Transverse colon (tissue), 4 donors: ENCODE measurements around the gene TTN. TPM values are rescaled to one million over a fixed set of nuclear protein-coding genes. Genes with fewer than 3 reads are reported as not detected.
A peak's percentile ranks its signal among the peaks of the same experiment; 100 is the strongest.

Experiments used
- DNase-seq: peaks from one replicate; pipeline ENCODE4 v3.0.0-alpha.2; 2019
- H3K27ac ChIP-seq, 4 donors: fragments of 200-600 bp; sonication (generic); 2 replicates each; pipeline ENCODE4 v1.5.1; 2016 to 2018; ENCODE audit warnings: inconsistent platforms in 4 of 4
- H3K27me3 ChIP-seq: fragments of 200-600 bp; sonication (generic); 2 replicates; pipeline ENCODE4 v1.5.1; 2017; ENCODE audit warnings: inconsistent platforms
- H3K36me3 ChIP-seq, 4 donors: fragments of 200-600 bp; sonication (generic); 2 replicates each; pipeline ENCODE4 v1.5.1; 2017 to 2019; ENCODE audit warnings: inconsistent platforms in 4 of 4
- H3K4me1 ChIP-seq, 4 donors: fragments of 200-600 bp; sonication (generic); 2 replicates each; pipeline ENCODE4 v1.5.1; 2017 to 2020; ENCODE audit warnings: inconsistent platforms in 4 of 4
- H3K4me3 ChIP-seq, 4 donors: fragments of 200-600 bp; sonication (generic); 1 replicate in 1 of 4; 2 replicates in 3 of 4; pipeline versions ENCODE4 v1.5.1 to v1.6.1; 2017 to 2019; ENCODE audit warnings: inconsistent platforms in 4 of 4
- H3K9me3 ChIP-seq, 2 donors: fragments of 200-600 bp; sonication (generic); 2 replicates each; pipeline ENCODE4 v1.5.1; 2017 to 2019; ENCODE audit warnings: inconsistent platforms in 2 of 2
- EP300 ChIP-seq: sonication (generic); formaldehyde crosslinking; IDR thresholded peaks from one replicate; pipeline ENCODE4 v1.6.1; 2017; ENCODE audit warnings: antibody characterized with exemption, low read depth
- POLR2A ChIP-seq: fragments of 450-650 bp; IDR thresholded peaks from one replicate; pipeline ENCODE4 v1.6.1; 2016; ENCODE audit warnings: antibody characterized with exemption, mild to moderate bottlenecking, moderate library complexity
- POLR2AphosphoS5 ChIP-seq, 3 donors: sonication (generic); formaldehyde crosslinking; IDR thresholded peaks; one replicate each; pipeline ENCODE4 v1.6.1; 2016; ENCODE audit warnings: antibody characterized with exemption in 3 of 3
- WGBS, 2 donors: methylation state at CpG; one replicate each; pipeline ENCODE4 v1.1.5; 2018; ENCODE audit warnings: low coverage in 1 of 2; 5-methylcytosine and 5-hydroxymethylcytosine counted together
- in situ Hi-C, 4 donors: fragments of 200-750 bp; cut with MboI; loops; one replicate each; pipeline versions ENCODE4 v1.15.0 to v1.15.1; 2017; ENCODE audit warnings: low sequenced_read_pairs in 3 of 4, low pct_ligation_motif_present in 1 of 4, low pct_unique_long_range_greater_than_20kb in 1 of 4
- intact Hi-C: fragments of 100-400 bp; cut with DNase I; formaldehyde crosslinking; loops from one replicate; pipeline ENCODE4 v1.15.1; 2023; ENCODE audit warnings: low total_unique reads
- total RNA-seq, 4 donors: library from RNA; depleted of rRNA; stranded (reverse); fragments of >200 nt; gene quantifications; one replicate each; pipeline ENCODE4 v1.1.0, GENCODE V29; 2016
- TF ChIP-seq, protein P1 (sequence below), 5 experiments: fragments of 200-600 bp in 3 of 5; fragments of 450-650 bp in 2 of 5; sonication (generic) in 3 of 5; IDR thresholded peaks; 1 replicate in 2 of 5; 2 replicates in 3 of 5; pipeline ENCODE4 v1.5.1; 2016 to 2017; ENCODE audit warnings: antibody characterized with exemption in 5 of 5, inconsistent platforms in 3 of 5, mild to moderate bottlenecking in 2 of 5, moderate library complexity in 1 of 5

The TTN gene
- total RNA-seq, 4 donors from 2014 or later, result 6.2 to 43.4 (median 18.1) TPM

GRCh38 chr2:178767094-178768060 lies 39.8 kb downstream of the TTN start:
- TF ChIP-seq, protein P1, sequence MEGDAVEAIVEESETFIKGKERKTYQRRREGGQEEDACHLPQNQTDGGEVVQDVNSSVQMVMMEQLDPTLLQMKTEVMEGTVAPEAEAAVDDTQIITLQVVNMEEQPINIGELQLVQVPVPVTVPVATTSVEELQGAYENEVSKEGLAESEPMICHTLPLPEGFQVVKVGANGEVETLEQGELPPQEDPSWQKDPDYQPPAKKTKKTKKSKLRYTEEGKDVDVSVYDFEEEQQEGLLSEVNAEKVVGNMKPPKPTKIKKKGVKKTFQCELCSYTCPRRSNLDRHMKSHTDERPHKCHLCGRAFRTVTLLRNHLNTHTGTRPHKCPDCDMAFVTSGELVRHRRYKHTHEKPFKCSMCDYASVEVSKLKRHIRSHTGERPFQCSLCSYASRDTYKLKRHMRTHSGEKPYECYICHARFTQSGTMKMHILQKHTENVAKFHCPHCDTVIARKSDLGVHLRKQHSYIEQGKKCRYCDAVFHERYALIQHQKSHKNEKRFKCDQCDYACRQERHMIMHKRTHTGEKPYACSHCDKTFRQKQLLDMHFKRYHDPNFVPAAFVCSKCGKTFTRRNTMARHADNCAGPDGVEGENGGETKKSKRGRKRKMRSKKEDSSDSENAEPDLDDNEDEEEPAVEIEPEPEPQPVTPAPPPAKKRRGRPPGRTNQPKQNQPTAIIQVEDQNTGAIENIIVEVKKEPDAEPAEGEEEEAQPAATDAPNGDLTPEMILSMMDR (IDR thresholded peaks at IDR 0.05), result no peak
- TF ChIP-seq POLR2AphosphoS5 (IDR thresholded peaks at IDR 0.05) (no peak), EP300 (no peak)
- Histone ChIP-seq H3K4me3 (no peak overlapping the region), H3K36me3 (no peaks in the 10 kb centered on the region), H3K9me3 (no peaks in the 10 kb centered on the region), H3K4me1 (no peaks in the 10 kb centered on the region), H3K27ac (no peak overlapping the region), H3K27me3 (no peaks in the 10 kb centered on the region)
- WGBS, 2 donors, result 67 to 79% methylated on average over 9 to 11 of the region's 11 CpGs
- in situ Hi-C loops, result no loop called here
- no peak for DNase-seq
- intact Hi-C loops, result no loop called here

DNA sequence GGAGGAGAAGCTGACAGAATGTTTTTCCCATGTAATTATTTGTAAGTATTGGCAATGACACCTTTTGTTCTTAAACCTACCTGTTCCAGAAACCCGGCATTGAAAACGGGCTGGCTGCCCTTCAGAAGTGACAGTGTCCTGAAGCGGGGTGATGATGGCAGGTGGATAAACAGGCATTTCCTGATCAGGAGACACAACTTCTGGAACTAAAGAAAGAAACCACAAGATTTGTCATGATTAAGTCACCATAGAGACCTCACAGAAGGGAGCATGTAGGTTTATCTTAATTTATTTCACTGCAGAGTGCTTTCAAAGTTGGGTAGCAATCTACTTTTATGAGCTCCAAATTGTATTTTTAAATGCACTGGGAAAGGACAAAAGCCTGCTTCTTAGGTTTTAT lies 43.1 kb downstream of the TTN start:
- in situ Hi-C loops (no loop called here), intact Hi-C loops (no loop called here)
- Histone ChIP-seq H3K4me3 (no peak overlapping the region), H3K4me1 (no peaks in the 10 kb centered on the region), H3K36me3 (no peaks in the 10 kb centered on the region), H3K27ac (no peak overlapping the region), H3K27me3 (no peaks in the 10 kb centered on the region), H3K9me3 (no peaks in the 10 kb centered on the region)
- WGBS, 2 donors, result 51% methylated on average over 3 of the region's 3 CpGs; no CpG with 5 or more reads in 1 of the 2 donors
- DNase-seq, result no peak
- TF ChIP-seq EP300, result no peak
- no peak for TF ChIP-seq POLR2A
- TF ChIP-seq POLR2AphosphoS5 (IDR thresholded peaks at IDR 0.05), result no peak
- TF ChIP-seq, protein P1 (IDR thresholded peaks at IDR 0.05), result no peak

GRCh38 chr2:178761759-178762371 lies 45.4 kb downstream of the TTN start:
- Histone ChIP-seq H3K36me3 (no peaks in the 10 kb centered on the region), H3K9me3 (no peaks in the 10 kb centered on the region), H3K4me1 (no peaks in the 10 kb centered on the region), H3K27me3 (no peaks in the 10 kb centered on the region), H3K4me3 (no peak overlapping the region), H3K27ac (no peak overlapping the region)
- intact Hi-C loops (no loop called here), in situ Hi-C loops (no loop called here)
- no peak for DNase-seq
- 4 to 17% methylated on average over 2 of the region's 2 CpGs for whole genome bisulfite sequencing, 2 donors
- no peak for TF ChIP-seq POLR2A
- TF ChIP-seq, protein P1 (IDR thresholded peaks at IDR 0.05), result peak; percentile 46 to 63 (median 50)
- no peak for TF ChIP-seq POLR2AphosphoS5 (IDR thresholded peaks at IDR 0.05)
- no peak for TF ChIP-seq EP300

- no peak for TF ChIP-seq EP300
- TF ChIP-seq, protein P1 (IDR thresholded peaks at IDR 0.05), result no peak
- TF ChIP-seq POLR2A, result no peak
- TF ChIP-seq POLR2AphosphoS5 (IDR thresholded peaks at IDR 0.05), result no peak
- Histone ChIP-seq H3K4me3 (no peak overlapping the region), H3K9me3 (no peaks in the 10 kb centered on the region), H3K27ac (no peak overlapping the region), H3K4me1 (no peaks in the 10 kb centered on the region), H3K36me3 (no peaks in the 10 kb centered on the region), H3K27me3 (no peaks in the 10 kb centered on the region)
- intact Hi-C loops, result no loop called here
- no peak for DNase-seq
- in situ Hi-C loops, result no loop called here
- WGBS, 2 donors, result 63 to 86% methylated on average over 2 of the region's 2 CpGs
Observed at GRCh38 chr2:178756843-178757242, 50.4 kb downstream of the TTN start.
